ENCODE data around the gene RASEF. TPM values are rescaled to one million over a fixed set of nuclear protein-coding genes. Genes with fewer than 3 reads are reported as not detected.

The RASEF gene
- total and polyA plus RNA-seq, 2 of the 13 experiments (the other 11 are each of a cell fraction or from before 2014, with no cell fraction given), result 0.07 TPM; not detected in 1

GRCh38 chr9:83006378-83006777 lies 56.6 kb downstream of the RASEF start (continued):
- TF ChIP-seq ZBTB14 (CRISPR knock-in tag; IDR thresholded peaks at IDR 0.05) (no peak), DMTF1 (CRISPR knock-in tag; IDR thresholded peaks at IDR 0.05) (no peak), TIGD3 (CRISPR knock-in tag; IDR thresholded peaks at IDR 0.05; ENCODE audit: borderline replicate concordance) (no peak), MLX (CRISPR knock-in tag; IDR thresholded peaks at IDR 0.05) (no peak)

- Histone ChIP-seq H3K4me3 (replicated peaks in 1 of 3; ENCODE audit: insufficient read depth in 1 of 3, low read depth in 2 of 3, low read length in 3 of 3) (no peak overlapping the region), H3K4me2 (ENCODE audit: low read depth, low read length) (no peak overlapping the region), H3K79me2 (ENCODE audit: insufficient read depth, low read length) (no peaks in the 10 kb centered on the region), H4K20me1 (ENCODE audit: insufficient read depth, low read length) (no peaks in the 10 kb centered on the region), H3K36me3 (replicated peaks in 1 of 2; ENCODE audit: control insufficient read depth in 1 of 2, insufficient read depth in 2 of 2, low read length in 2 of 2) (no peaks in the 10 kb centered on the region), H2AFZ (ENCODE audit: low read length) (no peak overlapping the region), H3K27me3 (ENCODE audit: control insufficient read depth in 1 of 2, insufficient read depth in 2 of 2, low read length in 2 of 2) (no peaks in the 10 kb centered on the region), H3K27ac (ENCODE audit: extremely low read length, insufficient read depth, low read length) (no peak overlapping the region), H3K9me3 (ENCODE audit: low read length) (no peaks in the 10 kb centered on the region), H3K4me1 (ENCODE audit: insufficient read depth, low read length) (no peaks in the 10 kb centered on the region), H3K9ac (ENCODE audit: insufficient read depth, low read depth, low read length) (no peak overlapping the region)
- WGBS (ENCODE audit: low lambda C conversion rate), result 0% methylated on average over 2 of the region's 2 CpGs
- in situ Hi-C loops (cut with HindIII; ENCODE audit: extremely low pct_ligation_motif_present, low pct_unique_long_range_greater_than_20kb), result no loop called here
- no peak for DNase-seq (ENCODE audit: low spot score)
- ChIA-PET CTCF (ENCODE audit: low intra/inter-chr PET ratio, low total read pairs) (no interaction called here), POLR2A (no interaction called here)
- ATAC-seq, result no peak
- intact Hi-C loops (cut with micrococcal nuclease; ENCODE audit: unreplicated experiment), result no loop called here
- no peak for FAIRE-seq
- BruUV-seq (replicated peaks), result no TSS peak
- no peak for TF ChIP-seq KLF11 (CRISPR knock-in tag; IDR thresholded peaks at IDR 0.05)
- no peak for TF ChIP-seq ZNF143 (CRISPR knock-in tag; IDR thresholded peaks at IDR 0.05)
- TF ChIP-seq POGZ (CRISPR knock-in tag; IDR thresholded peaks at IDR 0.05), result no peak
- TF ChIP-seq ZNF713 (CRISPR knock-in tag; IDR thresholded peaks at IDR 0.05), result no peak
- no peak for TF ChIP-seq NR0B2 (CRISPR knock-in tag; IDR thresholded peaks at IDR 0.05)
- TF ChIP-seq ZNF264 (CRISPR knock-in tag; IDR thresholded peaks at IDR 0.05), result no peak
- TF ChIP-seq MAX (IDR thresholded peaks at IDR 0.05), result no peak
- no peak for TF ChIP-seq PHF20 (CRISPR knock-in tag; IDR thresholded peaks at IDR 0.05)
- no peak for TF ChIP-seq FUBP1 (CRISPR knock-in tag; IDR thresholded peaks at IDR 0.05; ENCODE audit: borderline replicate concordance)
- TF ChIP-seq JUND (CRISPR knock-in tag; IDR thresholded peaks at IDR 0.05), result no peak
- TF ChIP-seq NFRKB (IDR thresholded peaks at IDR 0.05), result no peak
- no peak for TF ChIP-seq ATF1 (CRISPR knock-in tag; IDR thresholded peaks at IDR 0.05)
- no peak for TF ChIP-seq PPARG (CRISPR knock-in tag; conservative IDR thresholded peaks at IDR 0.05)
Observed at GRCh38 chr9:83005963-83006362, 57.0 kb downstream of the RASEF start.

All from HepG2 (cell line).